Measurements from ENCODE around the gene ACTG1. TPM values are rescaled to one million over a fixed set of nuclear protein-coding genes. Genes with fewer than 3 reads are reported as not detected.

The ACTG1 gene
- total RNA-seq, 3 donors from 2014 or later, result 2,222 to 2,764 (median 2,750) TPM

GRCh38 chr17:81551458-81552243, 39.1 kb upstream of the ACTG1 start:
- Histone ChIP-seq H3K36me3 (peaks cover 7% of the 10 kb centered on the region), H3K9me3 (no peaks in the 10 kb centered on the region), H3K4me1 (peaks cover 4 to 9% of the 10 kb centered on the region in 2 donors), H3K27ac (peak overlapping the region; percentile 46 to 73), H3K27me3 (no peaks in the 10 kb centered on the region), H3K4me3 (peak overlapping the region; percentile 90 to 96 (median 90))
- intact Hi-C loops (cut with DNase I; ENCODE audit: low total_unique reads), result no loop called here
- DNase-seq (ENCODE audit: low spot score in 2 of 2), result no peak
- TF ChIP-seq POLR2A (IDR thresholded peaks at IDR 0.05) (no peak), POLR2AphosphoS5 (IDR thresholded peaks at IDR 0.05) (no peak), CTCF (IDR thresholded peaks at IDR 0.05) (no peak)

GRCh38 chr17:81550830-81551457, 38.3 kb upstream of the ACTG1 start:
- Histone ChIP-seq H3K9me3 (no peaks in the 10 kb centered on the region), H3K4me1 (peaks cover 4 to 9% of the 10 kb centered on the region in 2 donors), H3K4me3 (peak overlapping the region; percentile 90 to 96 (median 90)), H3K27me3 (no peaks in the 10 kb centered on the region), H3K36me3 (peaks cover 14% of the 10 kb centered on the region), H3K27ac (peak overlapping the region in 1 of 2 donors; percentile 73)
- intact Hi-C loops (cut with DNase I; ENCODE audit: low total_unique reads), result no loop called here
- DNase-seq (ENCODE audit: low spot score in 2 of 2), result no peak
- TF ChIP-seq POLR2AphosphoS5 (IDR thresholded peaks at IDR 0.05), result no peak
- TF ChIP-seq CTCF (IDR thresholded peaks at IDR 0.05), result no peak
- no peak for TF ChIP-seq POLR2A (IDR thresholded peaks at IDR 0.05)

GRCh38 chr17:81550285-81550684, 37.7 kb upstream of the ACTG1 start:
- TF ChIP-seq CTCF (IDR thresholded peaks at IDR 0.05), result no peak
- no peak for TF ChIP-seq POLR2A (IDR thresholded peaks at IDR 0.05)
- no peak for TF ChIP-seq POLR2AphosphoS5 (IDR thresholded peaks at IDR 0.05)
- H3K9me3 ChIP-seq, result no peaks in the 10 kb centered on the region
- no peak for DNase-seq (ENCODE audit: low spot score in 2 of 2)
- no peak overlapping the region for H3K27ac ChIP-seq
- no peak overlapping the region for H3K4me3 ChIP-seq
- intact Hi-C loops (cut with DNase I; ENCODE audit: low total_unique reads), result no loop called here
- H3K4me1 ChIP-seq, result peaks cover 4 to 9% of the 10 kb centered on the region in 2 donors
- peaks cover 15% of the 10 kb centered on the region for H3K36me3 ChIP-seq
- no peaks in the 10 kb centered on the region for H3K27me3 ChIP-seq

GRCh38 chr17:81549826-81550225, 37.2 kb upstream of the ACTG1 start:
- DNase-seq (ENCODE audit: low spot score in 2 of 2), result no peak
- Histone ChIP-seq H3K4me1 (peaks cover 4 to 9% of the 10 kb centered on the region in 2 donors), H3K9me3 (no peaks in the 10 kb centered on the region), H3K27ac (no peak overlapping the region), H3K36me3 (peaks cover 15% of the 10 kb centered on the region), H3K4me3 (no peak overlapping the region), H3K27me3 (no peaks in the 10 kb centered on the region)
- intact Hi-C loops (cut with DNase I; ENCODE audit: low total_unique reads), result no loop called here
- TF ChIP-seq CTCF (IDR thresholded peaks at IDR 0.05), result no peak
- no peak for TF ChIP-seq POLR2A (IDR thresholded peaks at IDR 0.05)
- no peak for TF ChIP-seq POLR2AphosphoS5 (IDR thresholded peaks at IDR 0.05)

GRCh38 chr17:81549031-81549557, 36.5 kb upstream of the ACTG1 start:
- Histone ChIP-seq H3K27me3 (no peaks in the 10 kb centered on the region), H3K27ac (no peak overlapping the region), H3K36me3 (peaks cover 15% of the 10 kb centered on the region), H3K4me3 (no peak overlapping the region), H3K4me1 (peaks cover 4 to 9% of the 10 kb centered on the region in 2 donors), H3K9me3 (no peaks in the 10 kb centered on the region)
- no peak for DNase-seq (ENCODE audit: low spot score in 2 of 2)
- intact Hi-C loops (cut with DNase I; ENCODE audit: low total_unique reads), result no loop called here
- TF ChIP-seq CTCF (IDR thresholded peaks at IDR 0.05) (no peak), POLR2A (IDR thresholded peaks at IDR 0.05) (no peak), POLR2AphosphoS5 (IDR thresholded peaks at IDR 0.05) (no peak)
